ENCODE results near the gene PPP1R17.
A peak's percentile ranks its signal among the peaks of the same experiment; 100 is the strongest.

Gene PPP1R17

DNA sequence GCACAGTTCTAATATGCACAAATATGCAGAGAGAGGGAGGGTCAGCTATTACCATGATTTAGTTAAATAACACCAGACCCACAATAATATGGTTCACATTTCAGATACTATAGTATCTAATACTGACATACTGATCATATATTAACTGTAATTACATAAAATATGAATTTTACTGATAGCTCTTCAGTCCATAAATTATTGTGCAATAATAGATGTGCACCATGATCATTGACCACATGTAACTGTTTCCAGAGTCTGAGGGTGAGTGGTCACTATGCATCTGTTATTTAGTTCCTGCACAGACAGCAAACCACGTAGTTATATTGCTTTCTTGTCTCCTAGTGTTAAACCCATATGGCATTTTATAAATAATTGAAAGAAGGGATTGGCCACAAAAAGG, 29.3 kb downstream of the PPP1R17 start:
- DNase-seq (ENCODE audit: low read depth in 2 of 2), result no peak
- TF ChIP-seq CTCF (IDR thresholded peaks at IDR 0.05; ENCODE audit: low read depth, low read length), result no peak
- H3K4me3 ChIP-seq (replicated peaks in 1 of 2; ENCODE audit: low read depth in 2 of 2, low read length in 2 of 2), result no peak overlapping the region

DNA sequence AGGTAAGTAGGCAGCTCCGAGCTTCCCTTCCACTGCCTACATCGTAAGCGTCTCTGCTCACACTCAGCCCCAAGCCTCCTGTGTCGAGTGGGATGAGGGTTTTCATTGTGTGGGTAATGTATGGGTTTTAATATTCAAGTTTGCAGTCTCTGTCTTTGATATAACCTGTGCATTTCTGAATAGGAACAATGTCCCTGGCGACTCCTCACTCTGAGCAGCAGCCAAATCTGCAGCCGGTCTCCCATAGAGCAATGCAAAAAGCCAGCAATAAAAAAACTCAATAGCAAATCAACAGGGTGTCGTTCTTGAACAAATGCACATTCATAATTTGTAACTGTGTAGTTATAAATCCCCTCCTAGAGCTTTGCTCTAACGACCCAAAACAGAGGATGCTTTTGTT, 33.4 kb downstream of the PPP1R17 start:
- H3K4me3 ChIP-seq (replicated peaks in 1 of 2; ENCODE audit: low read depth in 2 of 2, low read length in 2 of 2), result no peak overlapping the region
- DNase-seq (ENCODE audit: low read depth in 2 of 2), result no peak
- TF ChIP-seq CTCF (IDR thresholded peaks at IDR 0.05; ENCODE audit: low read depth, low read length), result no peak

GRCh38 chr7:31724696-31725095, 37.7 kb downstream of the PPP1R17 start:
- no peak for TF ChIP-seq CTCF (IDR thresholded peaks at IDR 0.05; ENCODE audit: low read depth, low read length)
- DNase-seq (ENCODE audit: low read depth in 2 of 2), result peak; percentile 10 to 29
- no peak overlapping the region for H3K4me3 ChIP-seq (replicated peaks in 1 of 2; ENCODE audit: low read depth in 2 of 2, low read length in 2 of 2)

GRCh38 chr7:31729195-31729804, 42.3 kb downstream of the PPP1R17 start:
- no peak for TF ChIP-seq CTCF (IDR thresholded peaks at IDR 0.05; ENCODE audit: low read depth, low read length)
- no peak for DNase-seq (ENCODE audit: low read depth in 2 of 2)

GRCh38 chr7:31734456-31734855, 47.4 kb downstream of the PPP1R17 start:
- no peak for DNase-seq (ENCODE audit: low read depth in 2 of 2)
- no peak for TF ChIP-seq CTCF (IDR thresholded peaks at IDR 0.05; ENCODE audit: low read depth, low read length)
- no peak overlapping the region for H3K4me3 ChIP-seq (replicated peaks in 1 of 2; ENCODE audit: low read depth in 2 of 2, low read length in 2 of 2)

More at GRCh38 chr7:31729195-31729804, 42.3 kb downstream of the PPP1R17 start:
- H3K4me3 ChIP-seq (replicated peaks in 1 of 2; ENCODE audit: low read depth in 2 of 2, low read length in 2 of 2), result no peak overlapping the region

DNA sequence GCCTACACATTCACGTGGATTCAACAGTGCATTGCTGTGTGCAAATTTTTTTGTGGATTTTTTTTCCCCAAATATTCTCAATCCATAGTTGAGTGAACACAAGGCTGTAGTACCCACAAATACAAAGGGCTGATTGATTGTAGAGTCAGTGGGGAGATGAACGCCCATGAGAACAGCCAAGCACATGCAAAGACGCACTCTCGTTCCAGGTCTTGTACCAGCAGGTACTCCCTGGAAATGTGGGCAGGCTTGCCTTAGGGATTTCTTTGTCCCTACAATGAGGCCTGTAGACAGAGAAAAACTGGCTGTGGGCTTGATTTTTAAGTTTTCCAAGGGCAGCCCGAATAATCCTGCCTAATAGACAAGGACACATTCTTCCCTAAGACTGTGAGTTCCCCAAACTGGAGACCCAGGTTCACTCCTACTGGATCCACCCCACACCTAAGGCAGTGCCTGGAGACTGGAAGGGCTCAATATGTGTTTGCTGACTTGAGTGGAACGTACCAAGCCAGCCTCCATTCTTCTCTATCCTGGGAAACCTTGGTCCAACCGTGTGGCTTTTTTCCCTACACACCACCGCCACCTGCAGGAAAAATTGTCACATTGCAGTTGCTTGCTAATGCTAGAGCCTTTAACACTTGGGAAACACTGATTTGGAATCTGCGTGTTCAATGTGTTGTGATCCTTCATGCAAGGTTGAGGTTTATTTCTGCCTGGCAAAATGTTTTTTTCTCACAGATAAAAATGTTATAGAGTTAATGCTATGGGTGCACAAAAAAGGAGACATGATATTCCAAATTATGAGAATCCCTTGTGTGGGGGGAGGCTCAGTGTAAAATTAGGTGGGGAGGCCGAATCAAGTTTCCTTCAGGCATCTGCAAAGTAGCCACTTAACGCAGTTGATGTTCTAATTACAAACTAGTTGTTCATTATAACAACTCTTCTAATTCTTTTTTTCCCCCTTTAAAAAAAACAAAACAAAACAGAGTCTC, 49.3 kb downstream of the PPP1R17 start:
- peak; percentile 89 for TF ChIP-seq CTCF (IDR thresholded peaks at IDR 0.05; ENCODE audit: low read depth, low read length)
- peak; percentile 65 to 69 for DNase-seq (ENCODE audit: low read depth in 2 of 2)
- H3K4me3 ChIP-seq (replicated peaks in 1 of 2; ENCODE audit: low read depth in 2 of 2, low read length in 2 of 2), result no peak overlapping the region

Measured in cardiac fibroblast (primary cell).